Germinal center (tissue), 1 donor: Measurements from ENCODE around the gene TMEM147.
A peak's percentile ranks its signal among the peaks of the same experiment; 100 is the strongest.

Experiments
- DNase-seq: peaks from one replicate; pipeline ENCODE4 v3.0.0; 2012; ENCODE audit warnings: mixed read lengths, low spot score

The TMEM147 gene

GRCh38 chr19:35549174-35549788, 3.9 kb downstream of the TMEM147 start:
- DNase-seq: peak; percentile 80

GRCh38 chr19:35549879-35550523, 4.6 kb downstream of the TMEM147 start:
- DNase-seq: no peak

GRCh38 chr19:35551091-35551810, 5.8 kb downstream of the TMEM147 start:
- no peak for DNase-seq

GRCh38 chr19:35552534-35553384, 7.3 kb downstream of the TMEM147 start:
- no peak for DNase-seq

GRCh38 chr19:35553385-35554000, 8.1 kb downstream of the TMEM147 start:
- no peak for DNase-seq

- DNase-seq: no peak
Observed at GRCh38 chr19:35554076-35554475, 8.7 kb downstream of the TMEM147 start.

GRCh38 chr19:35555301-35556005, 10.0 kb downstream of the TMEM147 start:
- DNase-seq: no peak

GRCh38 chr19:35556025-35556590, 10.7 kb downstream of the TMEM147 start:
- DNase-seq: no peak

GRCh38 chr19:35556846-35557538, 11.6 kb downstream of the TMEM147 start:
- DNase-seq: no peak

GRCh38 chr19:35557539-35558399, 12.3 kb downstream of the TMEM147 start:
- peak; percentile 71 for DNase-seq

GRCh38 chr19:35558400-35559280, 13.2 kb downstream of the TMEM147 start:
- DNase-seq: no peak

GRCh38 chr19:35559281-35559659, 13.8 kb downstream of the TMEM147 start:
- DNase-seq: no peak

- DNase-seq: no peak
Observed at GRCh38 chr19:35559781-35560180, 14.4 kb downstream of the TMEM147 start.

GRCh38 chr19:35560271-35560670, 14.8 kb downstream of the TMEM147 start:
- no peak for DNase-seq

GRCh38 chr19:35560677-35561076, 15.3 kb downstream of the TMEM147 start:
- DNase-seq: no peak

- DNase-seq: no peak
Observed at GRCh38 chr19:35561436-35561835, 16.0 kb downstream of the TMEM147 start.

GRCh38 chr19:35562336-35562735, 16.9 kb downstream of the TMEM147 start:
- no peak for DNase-seq

GRCh38 chr19:35562776-35563175, 17.4 kb downstream of the TMEM147 start:
- DNase-seq: no peak
